Endothelial cell of umbilical vein (primary cell): ENCODE data around the gene CCL27. TPM values are rescaled to one million over a fixed set of nuclear protein-coding genes. Genes with fewer than 3 reads are reported as not detected.

Experiments
- BruUV-seq: library from RNA; stranded (reverse); fragments of 400-500 nt; replicated peaks from 2 replicates; lab custom pipeline; 2021; lab: Mats Ljungman, UMichigan
- CTCF ChIA-PET: fragments of 300-600, 350-600 bp; sonication (Branson Sonifier 250); formaldehyde crosslinking; loops from one replicate; lab custom pipeline; 2021; ENCODE audit warnings: antibody characterized with exemption, inconsistent platforms; lab: Charles Lee
- POLR2A ChIA-PET: fragments of 300-600, 350-600 bp; sonication (Branson Sonifier 250); formaldehyde crosslinking; loops from one replicate; lab custom pipeline; 2021; ENCODE audit warnings: antibody characterized with exemption, inconsistent platforms; lab: Charles Lee
- DNase-seq: peaks from one replicate; pipeline ENCODE4 v3.0.0-alpha.2; 2011; ENCODE audit warnings: low read depth, low spot score
- FAIRE-seq: peaks from 2 replicates; lab custom pipeline; 2011; peaks lifted over from hg19 to GRCh38; lab: Jason Lieb, UNC
- H2AFZ ChIP-seq: 2 replicates; pipeline ENCODE4 v1.6.0; 2012; ENCODE audit warnings: low read depth, low read length, control low read depth, inconsistent platforms
- H3K27ac ChIP-seq: 2 replicates; pipeline ENCODE4 v1.5.1; 2011; ENCODE audit warnings: low read depth, mild to moderate bottlenecking, control low read depth, low read length, moderate library complexity; ENCODE audit not compliant: insufficient read depth
- H3K27me3 ChIP-seq, 2 experiments: 2 replicates each; pipeline versions ENCODE4 v1.6.0 to v1.6.1; 2011; ENCODE audit warnings: low read length in 2 of 2, mixed read lengths in 1 of 2; ENCODE audit not compliant: control insufficient read depth in 2 of 2, insufficient read depth in 2 of 2
- H3K36me3 ChIP-seq, 2 experiments: 2 replicates in 1 of 2; 3 replicates in 1 of 2; pipeline ENCODE4 v1.5.1; 2011; ENCODE audit warnings: low read length in 2 of 2, mild to moderate bottlenecking in 1 of 2, moderate library complexity in 1 of 2; ENCODE audit not compliant: control insufficient read depth in 2 of 2, insufficient read depth in 2 of 2; ENCODE audit errors: extremely low read depth in 1 of 2
- H3K4me1 ChIP-seq: 3 replicates; pipeline ENCODE4 v1.5.1; 2011; ENCODE audit warnings: mild to moderate bottlenecking, low read length; ENCODE audit not compliant: control insufficient read depth, insufficient read depth; ENCODE audit errors: extremely low read depth
- H3K4me2 ChIP-seq: 2 replicates; pipeline ENCODE4 v1.6.1; 2011; ENCODE audit warnings: low read length, control low read depth, mixed read lengths; ENCODE audit not compliant: insufficient read depth
- H3K4me3 ChIP-seq, 3 experiments: fragments of 200-600 bp in 1 of 3; sonication (generic), shearing (Covaris generic) in 1 of 3; replicated peaks in 1 of 3; 2 replicates each; pipeline ENCODE4 v1.5.1; 2011 to 2016; ENCODE audit warnings: control low read depth in 3 of 3, low read length in 3 of 3, mild to moderate bottlenecking in 2 of 3, inconsistent platforms in 1 of 3, low read depth in 1 of 3, moderate library complexity in 1 of 3; ENCODE audit not compliant: insufficient read depth in 1 of 3
- H3K79me2 ChIP-seq: 2 replicates; pipeline ENCODE4 v1.6.0; 2012; ENCODE audit warnings: low read length, inconsistent platforms; ENCODE audit not compliant: control insufficient read depth, insufficient read depth
- H3K9ac ChIP-seq: replicated peaks from 2 replicates; pipeline ENCODE3; 2011; ENCODE audit warnings: low read length, control low read depth; ENCODE audit not compliant: insufficient read depth; ENCODE audit errors: extremely low read depth
- H3K9me1 ChIP-seq: replicated peaks from 3 replicates; pipeline ENCODE4 v1.6.0; 2011; ENCODE audit warnings: mild to moderate bottlenecking, low read length; ENCODE audit not compliant: control insufficient read depth, insufficient read depth; ENCODE audit errors: extremely low read depth
- H3K9me3 ChIP-seq: replicated peaks from 2 replicates; pipeline ENCODE4 v1.5.1; 2012; ENCODE audit warnings: low read length, inconsistent platforms; ENCODE audit not compliant: control insufficient read depth, insufficient read depth
- H4K20me1 ChIP-seq: replicated peaks from 2 replicates; pipeline ENCODE3; 2011; ENCODE audit warnings: mild to moderate bottlenecking, low read length; ENCODE audit not compliant: control insufficient read depth, insufficient read depth; ENCODE audit errors: extremely low read depth
- EZH2 ChIP-seq: IDR thresholded peaks from 2 replicates; pipeline ENCODE4 v1.6.1; 2012; ENCODE audit warnings: borderline replicate concordance, low read depth, mild to moderate bottlenecking, moderate library complexity, low read length, inconsistent platforms; ENCODE audit not compliant: severe bottlenecking
- FOS ChIP-seq: IDR thresholded peaks from 2 replicates; pipeline ENCODE4 v1.6.1; 2011; ENCODE audit warnings: mild to moderate bottlenecking, low read length, moderate library complexity, borderline replicate concordance; ENCODE audit not compliant: insufficient read depth
- GATA2 ChIP-seq: IDR thresholded peaks from 2 replicates; pipeline ENCODE4 v1.7.0; 2011; ENCODE audit warnings: low read depth, mild to moderate bottlenecking, moderate library complexity, mixed read lengths, low read length; ENCODE audit not compliant: insufficient read length, insufficient read depth
- JUN ChIP-seq: IDR thresholded peaks from 2 replicates; pipeline ENCODE4 v1.6.1; 2011; ENCODE audit warnings: borderline replicate concordance, low read depth; ENCODE audit not compliant: insufficient read length, insufficient read depth
- MYC ChIP-seq: IDR thresholded peaks from one replicate; pipeline ENCODE4 v1.6.1; 2011; ENCODE audit warnings: mild to moderate bottlenecking, low read depth, low read length
- POLR2A ChIP-seq: IDR thresholded peaks from 2 replicates; pipeline ENCODE4 v1.6.1; 2012; ENCODE audit warnings: low read depth, mild to moderate bottlenecking, control low read depth, low read length
- POLR2AphosphoS5 ChIP-seq: IDR thresholded peaks from 2 replicates; pipeline ENCODE4 v1.6.1; 2012; ENCODE audit warnings: low read depth, mild to moderate bottlenecking, control low read depth, low read length, moderate library complexity; ENCODE audit not compliant: insufficient read depth
- dilution Hi-C: fragments of 300-500 bp; cut with MboI; formaldehyde crosslinking; loops from one replicate; pipeline ENCODE4 v1.15.0; 2019; ENCODE audit warnings: low sequenced_read_pairs; ENCODE audit not compliant: extremely low pct_ligation_motif_present
- intact Hi-C: fragments of 100-400 bp; cut with micrococcal nuclease; formaldehyde crosslinking; loops from one replicate; pipeline ENCODE4 v1.10.0; 2022
- polyA plus RNA-seq, 4 experiments: library from polyadenylated mRNA; depleted of rRNA in 3 of 4; stranded (reverse) in 3 of 4; unstranded in 1 of 4; fragments of >200 nt; gene quantifications; 2 replicates each; pipeline versions ENCODE4 v1.2.1 to v1.2.3, GENCODE V29; 2011 to 2012; ENCODE audit warnings: missing spikeins in 1 of 4
- total RNA-seq: library from RNA; stranded (reverse); gene quantifications from 2 replicates; pipeline ENCODE4 v1.2.3, GENCODE V29; 2021
- TF ChIP-seq, protein P1 (sequence below), 2 donors: IDR thresholded peaks; 1 replicate in 1 of 2; 2 replicates in 1 of 2; pipeline ENCODE4 v1.5.1; 2011; ENCODE audit warnings: low read length in 2 of 2, mild to moderate bottlenecking in 2 of 2, moderate library complexity in 2 of 2, control low read depth in 1 of 2, inconsistent platforms in 1 of 2, low read depth in 1 of 2; ENCODE audit not compliant: insufficient read depth in 1 of 2; ENCODE audit errors: extremely low read depth in 1 of 2
- TF ChIP-seq, protein P2 (sequence below): IDR thresholded peaks from 2 replicates; pipeline ENCODE4 v1.6.1; 2011; ENCODE audit not compliant: insufficient read depth, insufficient read length

Gene CCL27
- total and polyA plus RNA-seq, 2 donors (not counting 3 experiments of a cell fraction or from before 2014, with no cell fraction given): not detected

DNA sequence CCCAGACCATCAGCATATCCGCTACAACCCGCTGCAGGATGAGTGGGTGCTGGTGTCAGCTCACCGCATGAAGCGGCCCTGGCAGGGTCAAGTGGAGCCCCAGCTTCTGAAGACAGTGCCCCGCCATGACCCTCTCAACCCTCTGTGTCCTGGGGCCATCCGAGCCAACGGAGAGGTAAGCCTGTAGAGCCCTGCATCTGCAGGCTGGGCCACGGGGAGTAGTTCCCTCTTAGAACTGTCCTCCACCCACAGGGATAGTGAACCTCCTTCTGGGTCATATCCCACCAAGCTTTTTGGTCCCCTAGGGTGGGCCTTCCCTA, 15.4 kb downstream of the CCL27 start:
- FAIRE-seq (no peak), DNase-seq (no peak)
- Histone ChIP-seq H3K9me1 (no peaks in the 10 kb centered on the region), H2AFZ (peak overlapping the region; percentile 98), H3K36me3 (peaks cover 0 to 14% of the 10 kb centered on the region in 2 experiments), H3K27ac (peak overlapping the region; percentile 41), H3K9ac (peak overlapping the region; percentile 68), H3K27me3 (no peaks in the 10 kb centered on the region), H3K4me1 (peaks cover 22% of the 10 kb centered on the region), H3K4me2 (peak overlapping the region; percentile 82), H3K79me2 (peaks cover 6% of the 10 kb centered on the region), H3K4me3 (peak overlapping the region; percentile 53 to 78 (median 75)), H4K20me1 (no peaks in the 10 kb centered on the region), H3K9me3 (no peaks in the 10 kb centered on the region)
- TF ChIP-seq, protein P1, sequence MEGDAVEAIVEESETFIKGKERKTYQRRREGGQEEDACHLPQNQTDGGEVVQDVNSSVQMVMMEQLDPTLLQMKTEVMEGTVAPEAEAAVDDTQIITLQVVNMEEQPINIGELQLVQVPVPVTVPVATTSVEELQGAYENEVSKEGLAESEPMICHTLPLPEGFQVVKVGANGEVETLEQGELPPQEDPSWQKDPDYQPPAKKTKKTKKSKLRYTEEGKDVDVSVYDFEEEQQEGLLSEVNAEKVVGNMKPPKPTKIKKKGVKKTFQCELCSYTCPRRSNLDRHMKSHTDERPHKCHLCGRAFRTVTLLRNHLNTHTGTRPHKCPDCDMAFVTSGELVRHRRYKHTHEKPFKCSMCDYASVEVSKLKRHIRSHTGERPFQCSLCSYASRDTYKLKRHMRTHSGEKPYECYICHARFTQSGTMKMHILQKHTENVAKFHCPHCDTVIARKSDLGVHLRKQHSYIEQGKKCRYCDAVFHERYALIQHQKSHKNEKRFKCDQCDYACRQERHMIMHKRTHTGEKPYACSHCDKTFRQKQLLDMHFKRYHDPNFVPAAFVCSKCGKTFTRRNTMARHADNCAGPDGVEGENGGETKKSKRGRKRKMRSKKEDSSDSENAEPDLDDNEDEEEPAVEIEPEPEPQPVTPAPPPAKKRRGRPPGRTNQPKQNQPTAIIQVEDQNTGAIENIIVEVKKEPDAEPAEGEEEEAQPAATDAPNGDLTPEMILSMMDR (IDR thresholded peaks at IDR 0.05; ENCODE audit: extremely low read depth in 1 of 2, insufficient read depth in 1 of 2, low read depth in 1 of 2, low read length in 2 of 2): no peak
- no peak for TF ChIP-seq POLR2AphosphoS5
- TF ChIP-seq MYC: no peak
- TF ChIP-seq, protein P2, sequence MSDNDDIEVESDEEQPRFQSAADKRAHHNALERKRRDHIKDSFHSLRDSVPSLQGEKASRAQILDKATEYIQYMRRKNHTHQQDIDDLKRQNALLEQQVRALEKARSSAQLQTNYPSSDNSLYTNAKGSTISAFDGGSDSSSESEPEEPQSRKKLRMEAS: no peak
- no peak for TF ChIP-seq FOS
- no peak for TF ChIP-seq GATA2
- no peak for TF ChIP-seq EZH2
- TF ChIP-seq POLR2A: no peak
- no peak for TF ChIP-seq JUN
- intact Hi-C loops (no loop called here), dilution Hi-C loops (no loop called here)
- BruUV-seq: no TSS peak
- ChIA-PET CTCF (interaction anchor here (0.7 to 2.2 kb wide), 10 partner anchors 9 to 55 kb away, joined by 3 to 21 read pairs (median 6); partner anchors contain the start of gene SIGMAR1), POLR2A (interaction anchor here (1.5 to 1.9 kb wide), 2 partner anchors 10 to 18 kb away, joined by 7 read pairs; partner anchors contain the start of gene SIGMAR1)
